Activated T-cell treated with anti-CD3 and anti-CD28 coated beads, Interleukin-2, amount 50 U/mL, for 48 hours (primary cell): ENCODE data around the gene FNDC11.
"Not testable (repeated sequence)": the region's sequence is repeated elsewhere in the genome, so short reads cannot be mapped to it uniquely, and the experiment has no call there.

ENCODE experiments used
- DNase-seq, 2 experiments: peaks; one replicate each; pipeline ENCODE4 v3.0.0-alpha.2; 2020

The FNDC11 gene

GRCh38 chr20:63567386-63568169, 13.6 kb downstream of the FNDC11 start:
- DNase-seq: peak; percentile 73 to 75

- DNase-seq: no peak
Observed at GRCh38 chr20:63568170-63568981, 14.4 kb downstream of the FNDC11 start.

- DNase-seq: no peak
Observed at GRCh38 chr20:63568986-63569949, 15.3 kb downstream of the FNDC11 start.

GRCh38 chr20:63570281-63571086, 16.5 kb downstream of the FNDC11 start:
- DNase-seq: no peak

- DNase-seq: not testable (repeated sequence)
Observed at GRCh38 chr20:63571087-63571478, 17.1 kb downstream of the FNDC11 start.

GRCh38 chr20:63572071-63572787, 18.3 kb downstream of the FNDC11 start:
- DNase-seq: no peak

- DNase-seq: no peak
Observed at GRCh38 chr20:63572788-63573646, 19.1 kb downstream of the FNDC11 start.

- DNase-seq: no peak
Observed at GRCh38 chr20:63573647-63574131, 19.7 kb downstream of the FNDC11 start.

GRCh38 chr20:63574156-63574828, 20.3 kb downstream of the FNDC11 start, which contains the start of gene HELZ2:
Gene HELZ2 (minus strand): TSS chr20:63574239. CDS start chr20:63572385, 1,854 bp downstream.
- DNase-seq: peak; percentile 41 to 60

GRCh38 chr20:63574829-63575743, 21.1 kb downstream of the FNDC11 start:
- DNase-seq: no peak

GRCh38 chr20:63576311-63576710, 22.4 kb downstream of the FNDC11 start:
- DNase-seq: no peak

GRCh38 chr20:63577317-63577894, 23.4 kb downstream of the FNDC11 start:
- DNase-seq: no peak

- DNase-seq: no peak
Observed at GRCh38 chr20:63578224-63579016, 24.5 kb downstream of the FNDC11 start.

- no peak for DNase-seq
Observed at GRCh38 chr20:63579017-63579694, 25.2 kb downstream of the FNDC11 start.

GRCh38 chr20:63580796-63581461, 27.0 kb downstream of the FNDC11 start:
- peak; percentile 67 to 72 for DNase-seq
